Stimulated activated effector memory CD8-positive, alpha-beta T cell treated with anti-CD3 and anti-CD28 coated beads, Interleukin-12 subunit alpha, Interleukin-12 subunit beta, amount 100 ng/mL, for 72 hours (primary cell): ENCODE measurements around the gene IGFLR1.

ENCODE experiments used
- ATAC-seq: fragments of 150-1000 bp; cut with Tn5 transposase; 2 replicates; pipeline ENCODE4 v1.10.0; 2021
- DNase-seq, 2 donors: peaks; one replicate each; pipeline ENCODE4 v3.0.0; 2021 to 2022; ENCODE audit warnings: low spot score in 2 of 2
- H3K27ac Mint-ChIP-seq: one replicate; pipeline ENCODE4 v1.8.0; 2022; ENCODE audit warnings: mild to moderate bottlenecking, mixed read lengths
- H3K36me3 Mint-ChIP-seq: one replicate; pipeline ENCODE4 v1.8.0; 2022; ENCODE audit warnings: mild to moderate bottlenecking, mixed read lengths
- H3K4me1 Mint-ChIP-seq: one replicate; pipeline ENCODE4 v1.8.0; 2022; ENCODE audit warnings: mixed read lengths
- H3K4me3 Mint-ChIP-seq: one replicate; pipeline ENCODE4 v1.8.0; 2022; ENCODE audit warnings: mild to moderate bottlenecking, mixed read lengths
- H3K9me3 Mint-ChIP-seq: one replicate; pipeline ENCODE4 v1.8.0; 2022; ENCODE audit warnings: mixed read lengths

IGFLR1 gene

GRCh38 chr19:35751839-35752745 is 9.8 kb upstream of the IGFLR1 start:
- peaks cover 22% of the 10 kb centered on the region for H3K36me3 Mint-ChIP-seq
- H3K9me3 Mint-ChIP-seq, result no peaks in the 10 kb centered on the region
- ATAC-seq (no peak), DNase-seq (no peak)
- peaks cover 45% of the 10 kb centered on the region for H3K4me1 Mint-ChIP-seq
- no peak overlapping the region for H3K27ac Mint-ChIP-seq
- H3K4me3 Mint-ChIP-seq, result no peak overlapping the region

- Mint-ChIP-seq H3K36me3 (peaks cover 23% of the 10 kb centered on the region), H3K27ac (peak overlapping the region; percentile 90), H3K9me3 (no peaks in the 10 kb centered on the region), H3K4me1 (peaks cover 50% of the 10 kb centered on the region), H3K4me3 (peak overlapping the region; percentile 96)
- ATAC-seq (no peak), DNase-seq (no peak)
Observed at GRCh38 chr19:35750167-35750566, 7.9 kb upstream of the IGFLR1 start.

GRCh38 chr19:35748106-35749020 is 6.1 kb upstream of the IGFLR1 start, which contains the start of gene LIN37:
Gene LIN37 (plus strand): TSS chr19:35748576. CDS start chr19:35748725, 149 bp downstream.
- DNase-seq (peak; percentile 95 to 99), ATAC-seq (peak; percentile 82)
- Mint-ChIP-seq H3K4me1 (peaks cover 63% of the 10 kb centered on the region), H3K36me3 (peaks cover 23% of the 10 kb centered on the region), H3K27ac (peak within 1 kb of the TSS; percentile 90), H3K9me3 (no peaks in the 10 kb centered on the region), H3K4me3 (peak within 1 kb of the TSS; percentile 96)

- DNase-seq, result no peak
- Mint-ChIP-seq H3K27ac (peak overlapping the region; percentile 100), H3K4me1 (peaks cover 76% of the 10 kb centered on the region), H3K9me3 (no peaks in the 10 kb centered on the region), H3K36me3 (peaks cover 39% of the 10 kb centered on the region), H3K4me3 (peak overlapping the region; percentile 94)
- ATAC-seq, result no peak
Observed at GRCh38 chr19:35746531-35746930, 4.3 kb upstream of the IGFLR1 start.

- H3K4me1 Mint-ChIP-seq, result peaks cover 76% of the 10 kb centered on the region
- ATAC-seq, result no peak
Observed at GRCh38 chr19:35746087-35746462, 3.8 kb upstream of the IGFLR1 start.

GRCh38 chr19:35745328-35746086 is 3.3 kb upstream of the IGFLR1 start, which contains the start of the genes PSENEN and U2AF1L4:
Gene PSENEN (plus strand): TSS chr19:35745651. CDS start chr19:35745931, 280 bp downstream.
Gene U2AF1L4 (minus strand): TSS chr19:35745418. CDS start chr19:35745391, 27 bp downstream.
- Mint-ChIP-seq H3K4me1 (peaks cover 76% of the 10 kb centered on the region), H3K9me3 (no peaks in the 10 kb centered on the region), H3K4me3 (peak within 1 kb of the TSS; percentile 94), H3K27ac (peak within 1 kb of the TSS; percentile 100), H3K36me3 (peaks cover 49% of the 10 kb centered on the region)
- ATAC-seq (peak; percentile 73), DNase-seq (peak; percentile 88 to 96)

More at GRCh38 chr19:35746087-35746462, 3.8 kb upstream of the IGFLR1 start:
- H3K27ac Mint-ChIP-seq, result peak overlapping the region; percentile 100
- H3K4me3 Mint-ChIP-seq, result peak overlapping the region; percentile 94
- peaks cover 43% of the 10 kb centered on the region for H3K36me3 Mint-ChIP-seq
- DNase-seq, result no peak
- no peaks in the 10 kb centered on the region for H3K9me3 Mint-ChIP-seq

- DNase-seq, result peak; percentile 78 to 96
- Mint-ChIP-seq H3K4me3 (peak overlapping the region; percentile 94), H3K36me3 (peaks cover 57% of the 10 kb centered on the region), H3K27ac (peak overlapping the region; percentile 100), H3K4me1 (peaks cover 71% of the 10 kb centered on the region), H3K9me3 (no peaks in the 10 kb centered on the region)
- ATAC-seq, result peak; percentile 72
Observed at GRCh38 chr19:35744430-35745327, 2.4 kb upstream of the IGFLR1 start.

GRCh38 chr19:35743640-35744429 is 1.6 kb upstream of the IGFLR1 start:
- Mint-ChIP-seq H3K36me3 (peaks cover 65% of the 10 kb centered on the region), H3K27ac (peak overlapping the region; percentile 100), H3K4me1 (peaks cover 71% of the 10 kb centered on the region), H3K4me3 (peak overlapping the region; percentile 94), H3K9me3 (no peaks in the 10 kb centered on the region)
- ATAC-seq (no peak), DNase-seq (no peak)

- Mint-ChIP-seq H3K4me1 (peaks cover 69% of the 10 kb centered on the region), H3K36me3 (peaks cover 82% of the 10 kb centered on the region), H3K27ac (peak overlapping the region; percentile 94), H3K4me3 (peak overlapping the region; percentile 94), H3K9me3 (no peaks in the 10 kb centered on the region)
- ATAC-seq (no peak), DNase-seq (no peak)
Observed at GRCh38 chr19:35741203-35741515, 1.1 kb downstream of the IGFLR1 start.

- H3K27ac Mint-ChIP-seq, result peak overlapping the region; percentile 94
- no peaks in the 10 kb centered on the region for H3K9me3 Mint-ChIP-seq
- peaks cover 67% of the 10 kb centered on the region for H3K4me1 Mint-ChIP-seq
- ATAC-seq (peak; percentile 78), DNase-seq (peak; percentile 87 to 98)
- H3K36me3 Mint-ChIP-seq, result peaks cover 88% of the 10 kb centered on the region
- H3K4me3 Mint-ChIP-seq, result peak overlapping the region; percentile 94
Observed at GRCh38 chr19:35740423-35741202, 1.6 kb downstream of the IGFLR1 start.

GRCh38 chr19:35740108-35740422 is 2.2 kb downstream of the IGFLR1 start:
- peak; percentile 11 for ATAC-seq
- DNase-seq, result no peak
- Mint-ChIP-seq H3K4me3 (peak overlapping the region; percentile 94), H3K36me3 (peaks cover 88% of the 10 kb centered on the region), H3K27ac (peak overlapping the region; percentile 94), H3K4me1 (peaks cover 66% of the 10 kb centered on the region), H3K9me3 (no peaks in the 10 kb centered on the region)

- Mint-ChIP-seq H3K4me1 (peaks cover 66% of the 10 kb centered on the region), H3K36me3 (peaks cover 88% of the 10 kb centered on the region), H3K4me3 (peak overlapping the region; percentile 94), H3K27ac (peak overlapping the region; percentile 67), H3K9me3 (no peaks in the 10 kb centered on the region)
- DNase-seq, result no peak
- no peak for ATAC-seq
Observed at GRCh38 chr19:35739275-35740107, 2.8 kb downstream of the IGFLR1 start.
